HEK293 (cell line): ENCODE data around the gene TPSG1.

Source experiments
- CTCF ChIA-PET: fragments of 350-600 bp; formaldehyde crosslinking; extraction: SDS; loops from one replicate; lab custom pipeline; 2021; ENCODE audit warnings: antibody characterized with exemption; lab: Yijun Ruan, JAX
- POLR2A ChIA-PET: fragments of 300-600 bp; formaldehyde crosslinking; extraction: SDS; loops from one replicate; lab custom pipeline; 2020; ENCODE audit warnings: antibody characterized with exemption, inconsistent platforms; lab: Yijun Ruan, JAX
- H3K27ac ChIP-seq: fragments of 200-500 bp; sonication (Bioruptor generic); 2 replicates; pipeline ENCODE4 v1.5.1; 2014; ENCODE audit warnings: low read depth, low read length, control low read depth, inconsistent platforms; ENCODE audit errors: extremely low read depth
- H3K36me3 ChIP-seq, 2 experiments: fragments of 200-500 bp in 1 of 2; sonication (Bioruptor generic) in 1 of 2; 1 replicate in 1 of 2; 2 replicates in 1 of 2; pipeline ENCODE4 v1.5.1; 2014 to 2017; ENCODE audit warnings: inconsistent platforms in 2 of 2, low read length in 2 of 2; ENCODE audit not compliant: control insufficient read depth in 2 of 2, insufficient read depth in 1 of 2
- H3K4me1 ChIP-seq: fragments of 200-500 bp; sonication (Bioruptor generic); 2 replicates; pipeline ENCODE4 v1.5.1; 2014; ENCODE audit warnings: mild to moderate bottlenecking, low read length, inconsistent platforms; ENCODE audit not compliant: control insufficient read depth, insufficient read depth
- H3K4me3 ChIP-seq: 2 replicates; pipeline ENCODE4 v1.5.1; 2011; ENCODE audit warnings: low read depth, mild to moderate bottlenecking, control low read depth, low read length, moderate library complexity
- H3K9me3 ChIP-seq: fragments of 200-500 bp; sonication (Bioruptor generic); 2 replicates; pipeline ENCODE4 v1.5.1; 2014; ENCODE audit warnings: low read depth, low read length, inconsistent platforms; ENCODE audit not compliant: control insufficient read depth, insufficient read depth
- GLIS2 ChIP-seq: fragments of 450-650 bp; formaldehyde crosslinking; IDR thresholded peaks from 2 replicates; pipeline ENCODE4 v1.5.1; 2016; ENCODE audit warnings: missing biosample characterization, missing genetic modification characterization
- IKZF3 ChIP-seq: fragments of 450-650 bp; IDR thresholded peaks from 2 replicates; pipeline ENCODE4 v1.5.0; 2018; ENCODE audit warnings: missing biosample characterization, mild to moderate bottlenecking, missing genetic modification characterization, moderate library complexity
- KLF10 ChIP-seq: fragments of 450-650 bp; IDR thresholded peaks from 2 replicates; pipeline ENCODE4 v1.5.1; 2018; ENCODE audit warnings: missing biosample characterization, mild to moderate bottlenecking, missing genetic modification characterization
- RBAK ChIP-seq: fragments of 450-650 bp; formaldehyde crosslinking; IDR thresholded peaks from 2 replicates; pipeline ENCODE4 v1.5.1; 2016; ENCODE audit warnings: missing biosample characterization, missing genetic modification characterization
- SCRT2 ChIP-seq: fragments of 450-650 bp; formaldehyde crosslinking; IDR thresholded peaks from 2 replicates; pipeline ENCODE4 v1.5.1; 2016; ENCODE audit warnings: missing biosample characterization, missing genetic modification characterization
- SP3 ChIP-seq: fragments of 450-650 bp; formaldehyde crosslinking; IDR thresholded peaks from 2 replicates; pipeline ENCODE4 v1.5.1; 2016; ENCODE audit warnings: missing biosample characterization, missing genetic modification characterization
- ZBTB1 ChIP-seq: fragments of 450-650 bp; formaldehyde crosslinking; IDR thresholded peaks from 2 replicates; pipeline ENCODE4 v1.5.1; 2016; ENCODE audit warnings: missing biosample characterization, missing genetic modification characterization
- ZBTB20 ChIP-seq: fragments of 450-650 bp; formaldehyde crosslinking; IDR thresholded peaks from 2 replicates; pipeline ENCODE4 v1.5.1; 2016; ENCODE audit warnings: missing biosample characterization, missing genetic modification characterization
- ZBTB7A ChIP-seq: fragments of 450-650 bp; formaldehyde crosslinking; IDR thresholded peaks from 2 replicates; pipeline ENCODE4 v1.5.1; 2016; ENCODE audit warnings: low read depth, missing biosample characterization, missing genetic modification characterization
- ZBTB8A ChIP-seq: fragments of 450-650 bp; formaldehyde crosslinking; IDR thresholded peaks from 2 replicates; pipeline ENCODE4 v1.5.1; 2016; ENCODE audit warnings: missing biosample characterization, missing genetic modification characterization
- ZEB2 ChIP-seq: fragments of 450-650 bp; formaldehyde crosslinking; IDR thresholded peaks from 2 replicates; pipeline ENCODE4 v1.5.1; 2016; ENCODE audit warnings: missing biosample characterization, missing genetic modification characterization
- ZFHX2 ChIP-seq: fragments of 450-650 bp; formaldehyde crosslinking; conservative IDR thresholded peaks from 2 replicates; pipeline ENCODE4 v1.5.1; 2016; ENCODE audit warnings: missing biosample characterization, missing genetic modification characterization
- ZNF146 ChIP-seq: fragments of 450-650 bp; formaldehyde crosslinking; IDR thresholded peaks from 2 replicates; pipeline ENCODE4 v1.5.1; 2016; ENCODE audit warnings: missing biosample characterization, missing genetic modification characterization
- ZNF157 ChIP-seq: fragments of 450-650 bp; formaldehyde crosslinking; IDR thresholded peaks from 2 replicates; pipeline ENCODE4 v1.5.1; 2016; ENCODE audit warnings: missing biosample characterization, missing genetic modification characterization
- ZNF2 ChIP-seq: fragments of 450-650 bp; formaldehyde crosslinking; IDR thresholded peaks from 2 replicates; pipeline ENCODE4 v1.5.1; 2016; ENCODE audit warnings: missing biosample characterization, missing genetic modification characterization
- ZNF341 ChIP-seq: fragments of 450-650 bp; formaldehyde crosslinking; IDR thresholded peaks from 2 replicates; pipeline ENCODE4; 2016; ENCODE audit warnings: low read depth, missing biosample characterization, missing genetic modification characterization
- ZNF529 ChIP-seq: fragments of 450-650 bp; formaldehyde crosslinking; IDR thresholded peaks from 2 replicates; pipeline ENCODE4 v1.5.1; 2017; ENCODE audit warnings: missing genetic modification characterization, missing biosample characterization; ENCODE audit not compliant: insufficient replicate concordance
- ZNF600 ChIP-seq: fragments of 450-650 bp; formaldehyde crosslinking; IDR thresholded peaks from 2 replicates; pipeline ENCODE4 v1.5.1; 2016; ENCODE audit warnings: missing biosample characterization, missing genetic modification characterization
- ZNF654 ChIP-seq: fragments of 450-650 bp; formaldehyde crosslinking; IDR thresholded peaks from 2 replicates; pipeline ENCODE4 v1.5.1; 2016; ENCODE audit warnings: low read depth, missing biosample characterization, missing genetic modification characterization
- ZNF843 ChIP-seq: fragments of 450-650 bp; formaldehyde crosslinking; IDR thresholded peaks from 2 replicates; pipeline ENCODE4 v1.5.1; 2016; ENCODE audit warnings: missing biosample characterization, missing genetic modification characterization
- TF ChIP-seq, protein P1 (sequence below): fragments of 450-650 bp; formaldehyde crosslinking; IDR thresholded peaks from 2 replicates; pipeline ENCODE4 v1.5.1; 2016; ENCODE audit warnings: missing biosample characterization, missing genetic modification characterization
- TF ChIP-seq, protein P2 (sequence below): fragments of 450-650 bp; formaldehyde crosslinking; IDR thresholded peaks from 2 replicates; pipeline ENCODE4 v1.5.1; 2016; ENCODE audit warnings: missing biosample characterization, missing genetic modification characterization
- TF ChIP-seq, protein P3 (sequence below): fragments of 450-650 bp; formaldehyde crosslinking; IDR thresholded peaks from 2 replicates; pipeline ENCODE4 v1.5.1; 2016; ENCODE audit warnings: missing biosample characterization, missing genetic modification characterization
- TF ChIP-seq, protein P4 (sequence below): fragments of 450-650 bp; formaldehyde crosslinking; IDR thresholded peaks from 2 replicates; pipeline ENCODE4 v1.5.1; 2016; ENCODE audit warnings: missing biosample characterization, missing genetic modification characterization
- TF ChIP-seq, protein P5 (sequence below): fragments of 450-650 bp; formaldehyde crosslinking; IDR thresholded peaks from 2 replicates; pipeline ENCODE4 v1.5.1; 2016; ENCODE audit warnings: missing biosample characterization, missing genetic modification characterization

Gene TPSG1

DNA sequence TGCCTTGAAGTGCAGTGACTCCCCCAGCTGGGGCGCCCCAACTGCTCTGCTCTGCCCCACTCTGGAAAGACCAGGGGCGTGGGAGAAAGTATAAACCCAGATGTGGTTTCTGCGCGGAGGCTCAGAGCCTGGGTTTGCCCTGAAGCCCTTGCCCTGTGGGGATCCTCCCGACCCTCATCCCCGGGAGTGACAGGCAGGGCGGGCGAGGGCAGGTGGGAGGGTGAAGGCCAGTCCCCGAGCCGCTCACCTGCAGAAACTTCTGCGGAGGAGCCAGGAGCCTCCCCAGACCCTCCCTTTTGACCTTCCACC, 34.6 kb upstream of the TPSG1 start:
- ChIA-PET POLR2A (interaction anchor here (0.6 kb wide), 1 partner anchor 153 kb away, joined by 9 read pairs; no protein-coding TSS in a partner anchor), CTCF (no interaction called here)
- H3K9me3 ChIP-seq: no peaks in the 10 kb centered on the region
- no peaks in the 10 kb centered on the region for H3K36me3 ChIP-seq
- TF ChIP-seq SP3 (tag by site-specific recombination) (no peak), ZNF341 (tag by site-specific recombination) (no peak), ZNF146 (tag by site-specific recombination) (no peak), ZBTB8A (no peak), ZNF654 (no peak), ZFHX2 (tag by site-specific recombination) (no peak), ZBTB1 (tag by site-specific recombination) (no peak), ZNF529 (tag by site-specific recombination) (no peak), SCRT2 (no peak), KLF10 (tag by site-specific recombination) (no peak)
- TF ChIP-seq, protein P1, sequence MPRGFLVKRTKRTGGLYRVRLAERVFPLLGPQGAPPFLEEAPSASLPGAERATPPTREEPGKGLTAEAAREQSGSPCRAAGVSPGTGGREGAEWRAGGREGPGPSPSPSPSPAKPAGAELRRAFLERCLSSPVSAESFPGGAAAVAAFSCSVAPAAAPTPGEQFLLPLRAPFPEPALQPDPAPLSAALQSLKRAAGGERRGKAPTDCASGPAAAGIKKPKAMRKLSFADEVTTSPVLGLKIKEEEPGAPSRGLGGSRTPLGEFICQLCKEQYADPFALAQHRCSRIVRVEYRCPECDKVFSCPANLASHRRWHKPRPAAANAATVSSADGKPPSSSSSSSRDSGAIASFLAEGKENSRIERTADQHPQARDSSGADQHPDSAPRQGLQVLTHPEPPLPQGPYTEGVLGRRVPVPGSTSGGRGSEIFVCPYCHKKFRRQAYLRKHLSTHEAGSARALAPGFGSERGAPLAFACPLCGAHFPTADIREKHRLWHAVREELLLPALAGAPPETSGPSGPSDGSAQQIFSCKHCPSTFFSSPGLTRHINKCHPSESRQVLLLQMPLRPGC (tag by site-specific recombination): no peak
- TF ChIP-seq, protein P2, sequence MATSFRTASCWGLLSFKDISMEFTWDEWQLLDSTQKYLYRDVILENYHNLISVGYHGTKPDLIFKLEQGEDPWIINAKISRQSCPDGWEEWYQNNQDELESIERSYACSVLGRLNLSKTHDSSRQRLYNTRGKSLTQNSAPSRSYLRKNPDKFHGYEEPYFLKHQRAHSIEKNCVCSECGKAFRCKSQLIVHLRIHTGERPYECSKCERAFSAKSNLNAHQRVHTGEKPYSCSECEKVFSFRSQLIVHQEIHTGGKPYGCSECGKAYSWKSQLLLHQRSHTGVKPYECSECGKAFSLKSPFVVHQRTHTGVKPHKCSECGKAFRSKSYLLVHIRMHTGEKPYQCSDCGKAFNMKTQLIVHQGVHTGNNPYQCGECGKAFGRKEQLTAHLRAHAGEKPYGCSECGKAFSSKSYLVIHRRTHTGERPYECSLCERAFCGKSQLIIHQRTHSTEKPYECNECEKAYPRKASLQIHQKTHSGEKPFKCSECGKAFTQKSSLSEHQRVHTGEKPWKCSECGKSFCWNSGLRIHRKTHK: no peak
- TF ChIP-seq, protein P3, sequence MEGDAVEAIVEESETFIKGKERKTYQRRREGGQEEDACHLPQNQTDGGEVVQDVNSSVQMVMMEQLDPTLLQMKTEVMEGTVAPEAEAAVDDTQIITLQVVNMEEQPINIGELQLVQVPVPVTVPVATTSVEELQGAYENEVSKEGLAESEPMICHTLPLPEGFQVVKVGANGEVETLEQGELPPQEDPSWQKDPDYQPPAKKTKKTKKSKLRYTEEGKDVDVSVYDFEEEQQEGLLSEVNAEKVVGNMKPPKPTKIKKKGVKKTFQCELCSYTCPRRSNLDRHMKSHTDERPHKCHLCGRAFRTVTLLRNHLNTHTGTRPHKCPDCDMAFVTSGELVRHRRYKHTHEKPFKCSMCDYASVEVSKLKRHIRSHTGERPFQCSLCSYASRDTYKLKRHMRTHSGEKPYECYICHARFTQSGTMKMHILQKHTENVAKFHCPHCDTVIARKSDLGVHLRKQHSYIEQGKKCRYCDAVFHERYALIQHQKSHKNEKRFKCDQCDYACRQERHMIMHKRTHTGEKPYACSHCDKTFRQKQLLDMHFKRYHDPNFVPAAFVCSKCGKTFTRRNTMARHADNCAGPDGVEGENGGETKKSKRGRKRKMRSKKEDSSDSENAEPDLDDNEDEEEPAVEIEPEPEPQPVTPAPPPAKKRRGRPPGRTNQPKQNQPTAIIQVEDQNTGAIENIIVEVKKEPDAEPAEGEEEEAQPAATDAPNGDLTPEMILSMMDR (tag by site-specific recombination): no peak
- no peaks in the 10 kb centered on the region for H3K4me1 ChIP-seq
- H3K27ac ChIP-seq: no peak overlapping the region
- H3K4me3 ChIP-seq: no peak overlapping the region

DNA sequence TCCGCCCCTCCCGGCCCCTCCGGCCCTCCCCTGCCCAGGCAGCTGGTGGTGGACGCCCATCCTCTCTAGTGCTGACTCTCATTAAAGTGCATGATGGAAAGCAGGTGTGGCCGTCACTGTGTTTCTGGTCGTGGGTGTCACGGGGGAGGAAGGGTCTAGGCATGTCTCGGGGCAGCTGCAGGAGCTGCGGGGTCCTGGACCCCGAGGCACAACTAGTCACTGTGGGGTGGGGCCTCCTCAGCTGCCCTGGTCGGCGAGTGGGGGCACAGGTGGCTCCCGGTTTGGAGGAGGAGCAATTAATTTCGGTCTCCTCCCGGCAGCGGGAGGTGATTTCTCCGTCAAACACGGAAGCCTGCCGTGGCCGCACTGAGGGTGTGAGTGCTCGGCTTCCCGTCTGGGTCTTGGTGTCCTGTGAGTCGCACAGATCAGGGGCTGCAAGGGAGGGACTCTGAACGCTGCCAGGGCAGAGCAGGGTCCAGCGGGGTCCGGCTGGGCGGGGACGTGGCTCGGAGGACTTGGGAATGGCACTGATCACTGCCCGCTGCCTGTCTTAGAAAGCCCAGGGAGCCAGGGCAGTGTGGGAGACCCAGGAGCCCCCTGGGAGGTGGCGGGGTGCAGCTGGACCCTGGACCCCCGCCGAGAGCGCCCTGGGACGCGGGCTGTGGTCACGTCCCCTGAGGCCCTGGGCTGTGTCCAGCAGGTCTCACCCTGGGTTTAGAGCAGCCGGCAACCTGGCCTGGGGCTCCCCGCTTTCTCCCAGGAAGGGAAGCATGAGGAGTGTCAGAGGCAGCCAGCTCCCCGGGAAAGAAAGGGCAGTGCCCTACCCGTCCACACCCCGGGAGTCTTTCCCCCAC, 34.1 kb upstream of the TPSG1 start:
- POLR2A ChIA-PET: interaction anchor here (0.6 kb wide), 1 partner anchor 154 kb away, joined by 9 read pairs; no protein-coding TSS in a partner anchor
- Histone ChIP-seq H3K4me3 (no peak overlapping the region; the same call in 1 of the 2 replicates), H3K36me3 (no peaks in the 10 kb centered on the region), H3K9me3 (no peaks in the 10 kb centered on the region), H3K27ac (no peak overlapping the region), H3K4me1 (no peaks in the 10 kb centered on the region)
- CTCF ChIA-PET: no interaction called here
- TF ChIP-seq RBAK (no peak), ZEB2 (tag by site-specific recombination) (peak; percentile 47; the same call in 1 of the 2 replicates), ZNF2 (tag by site-specific recombination) (no peak), ZFHX2 (tag by site-specific recombination) (peak; percentile 88), ZBTB20 (tag by site-specific recombination) (no peak), GLIS2 (peak; percentile 59), IKZF3 (tag by site-specific recombination) (no peak), ZBTB7A (peak; percentile 75; the same call in 1 of the 2 replicates), ZNF157 (no peak), ZNF600 (peak; percentile 41; the same call in 1 of the 2 replicates), ZNF843 (tag by site-specific recombination) (no peak)
- TF ChIP-seq, protein P4, sequence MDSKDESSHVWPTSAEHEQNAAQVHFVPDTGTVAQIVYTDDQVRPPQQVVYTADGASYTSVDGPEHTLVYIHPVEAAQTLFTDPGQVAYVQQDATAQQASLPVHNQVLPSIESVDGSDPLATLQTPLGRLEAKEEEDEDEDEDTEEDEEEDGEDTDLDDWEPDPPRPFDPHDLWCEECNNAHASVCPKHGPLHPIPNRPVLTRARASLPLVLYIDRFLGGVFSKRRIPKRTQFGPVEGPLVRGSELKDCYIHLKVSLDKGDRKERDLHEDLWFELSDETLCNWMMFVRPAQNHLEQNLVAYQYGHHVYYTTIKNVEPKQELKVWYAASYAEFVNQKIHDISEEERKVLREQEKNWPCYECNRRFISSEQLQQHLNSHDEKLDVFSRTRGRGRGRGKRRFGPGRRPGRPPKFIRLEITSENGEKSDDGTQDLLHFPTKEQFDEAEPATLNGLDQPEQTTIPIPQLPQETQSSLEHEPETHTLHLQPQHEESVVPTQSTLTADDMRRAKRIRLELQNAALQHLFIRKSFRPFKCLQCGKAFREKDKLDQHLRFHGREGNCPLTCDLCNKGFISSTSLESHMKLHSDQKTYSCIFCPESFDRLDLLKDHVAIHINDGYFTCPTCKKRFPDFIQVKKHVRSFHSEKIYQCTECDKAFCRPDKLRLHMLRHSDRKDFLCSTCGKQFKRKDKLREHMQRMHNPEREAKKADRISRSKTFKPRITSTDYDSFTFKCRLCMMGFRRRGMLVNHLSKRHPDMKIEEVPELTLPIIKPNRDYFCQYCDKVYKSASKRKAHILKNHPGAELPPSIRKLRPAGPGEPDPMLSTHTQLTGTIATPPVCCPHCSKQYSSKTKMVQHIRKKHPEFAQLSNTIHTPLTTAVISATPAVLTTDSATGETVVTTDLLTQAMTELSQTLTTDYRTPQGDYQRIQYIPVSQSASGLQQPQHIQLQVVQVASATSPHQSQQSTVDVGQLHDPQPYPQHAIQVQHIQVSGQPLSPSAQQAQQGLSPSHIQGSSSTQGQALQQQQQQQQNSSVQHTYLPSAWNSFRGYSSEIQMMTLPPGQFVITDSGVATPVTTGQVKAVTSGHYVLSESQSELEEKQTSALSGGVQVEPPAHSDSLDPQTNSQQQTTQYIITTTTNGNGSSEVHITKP (tag by site-specific recombination): no peak
- TF ChIP-seq, protein P5, sequence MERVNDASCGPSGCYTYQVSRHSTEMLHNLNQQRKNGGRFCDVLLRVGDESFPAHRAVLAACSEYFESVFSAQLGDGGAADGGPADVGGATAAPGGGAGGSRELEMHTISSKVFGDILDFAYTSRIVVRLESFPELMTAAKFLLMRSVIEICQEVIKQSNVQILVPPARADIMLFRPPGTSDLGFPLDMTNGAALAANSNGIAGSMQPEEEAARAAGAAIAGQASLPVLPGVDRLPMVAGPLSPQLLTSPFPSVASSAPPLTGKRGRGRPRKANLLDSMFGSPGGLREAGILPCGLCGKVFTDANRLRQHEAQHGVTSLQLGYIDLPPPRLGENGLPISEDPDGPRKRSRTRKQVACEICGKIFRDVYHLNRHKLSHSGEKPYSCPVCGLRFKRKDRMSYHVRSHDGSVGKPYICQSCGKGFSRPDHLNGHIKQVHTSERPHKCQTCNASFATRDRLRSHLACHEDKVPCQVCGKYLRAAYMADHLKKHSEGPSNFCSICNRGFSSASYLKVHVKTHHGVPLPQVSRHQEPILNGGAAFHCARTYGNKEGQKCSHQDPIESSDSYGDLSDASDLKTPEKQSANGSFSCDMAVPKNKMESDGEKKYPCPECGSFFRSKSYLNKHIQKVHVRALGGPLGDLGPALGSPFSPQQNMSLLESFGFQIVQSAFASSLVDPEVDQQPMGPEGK: peak; percentile 67
